ENCODE measurements around the gene ZNRF1. TPM values are rescaled to one million over a fixed set of nuclear protein-coding genes. Genes with fewer than 3 reads are reported as not detected.
A peak's percentile ranks its signal among the peaks of the same experiment; 100 is the strongest.
"Not testable (repeated sequence)": the region's sequence is repeated elsewhere in the genome, so short reads cannot be mapped to it uniquely, and the experiment has no call there.

Gene ZNRF1
- 16.8 and 17.2 TPM in 2 replicates for total RNA-seq (2014; rRNA removed)
- 13.5 TPM for polyA plus RNA-seq (2012)

DNA sequence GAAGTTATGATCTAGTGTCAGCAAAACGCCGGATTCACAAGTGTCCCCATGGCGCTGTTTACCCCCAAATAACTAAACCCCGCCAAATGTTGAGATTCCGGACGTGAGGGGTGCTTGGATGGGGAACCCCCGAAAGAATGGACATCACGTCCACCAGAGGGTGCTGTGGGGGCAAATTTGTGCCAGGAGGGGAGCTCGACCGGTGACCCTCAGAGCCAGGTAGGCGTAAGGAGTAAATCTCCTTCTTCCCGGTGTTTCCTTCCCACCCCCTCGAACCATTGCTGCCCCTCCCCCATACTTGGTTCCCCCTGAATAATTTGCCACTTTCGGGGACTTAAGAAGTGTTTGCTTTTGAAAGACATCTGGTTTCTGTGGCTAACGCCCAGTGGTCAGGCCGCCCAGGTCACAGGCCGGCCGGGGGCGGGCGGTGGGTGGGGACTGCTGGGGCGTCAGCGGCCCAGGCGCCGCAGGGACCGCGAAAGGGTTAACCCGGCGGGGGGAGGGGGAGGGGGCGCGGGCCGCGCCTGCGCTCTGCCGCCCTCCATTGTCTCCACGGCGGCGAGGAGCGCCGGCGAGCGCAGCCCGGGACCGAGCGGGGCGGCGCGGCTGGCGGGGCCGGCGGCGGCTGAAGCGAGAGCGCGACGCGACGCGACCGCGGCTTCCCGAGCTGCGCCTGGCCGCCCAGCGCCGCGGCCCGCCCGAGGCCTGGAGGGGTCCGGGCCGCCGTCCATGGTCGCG lies at the start of gene ZNRF1:
Gene ZNRF1, plus strand, starts transcription at position 544 of the 738 bp plus-strand sequence. CDS start 648 bp downstream, outside the sequence.
- peak; percentile 74 for DNase-seq (ENCODE audit: low read depth)

DNA sequence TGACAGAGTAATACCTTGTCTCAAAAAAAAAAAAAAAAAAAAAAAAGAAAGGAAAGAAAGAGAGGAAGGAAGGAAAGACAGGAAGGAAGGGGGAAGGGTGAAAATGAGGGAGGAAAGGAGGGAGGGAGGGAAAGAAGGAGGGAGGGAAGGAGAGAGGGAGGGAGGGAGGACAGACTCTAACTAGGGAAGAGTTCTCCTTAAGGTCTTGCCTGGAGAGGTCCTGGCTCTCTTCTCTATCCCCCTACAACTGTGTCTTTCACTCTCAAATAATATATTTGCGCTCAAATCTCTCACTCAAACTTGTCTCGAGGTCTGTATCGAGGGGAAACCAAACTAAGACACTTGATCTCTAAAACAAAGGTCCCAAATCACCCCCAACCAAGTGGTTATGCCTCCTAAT lies 49.5 kb upstream of the ZNRF1 start:
- no peak for DNase-seq (ENCODE audit: low read depth)

DNA sequence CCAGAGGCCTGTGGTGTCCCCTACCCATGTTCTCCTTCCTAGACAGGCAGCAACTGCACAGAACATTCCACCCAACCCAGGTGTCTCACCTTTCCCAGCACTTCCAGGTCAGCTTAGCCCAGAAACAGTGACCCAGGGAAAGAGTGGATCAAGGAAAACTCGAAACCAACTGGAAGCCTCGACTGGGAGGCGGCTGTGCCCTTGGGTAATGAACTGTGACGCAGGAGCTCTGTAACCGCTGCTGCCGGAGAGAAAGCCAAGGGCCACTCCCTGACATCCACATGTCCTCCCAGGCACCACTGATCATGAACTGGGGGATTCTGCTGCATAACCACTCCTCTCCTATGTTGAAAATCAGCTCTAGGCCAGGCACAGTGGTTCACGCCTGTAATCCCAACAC lies 48.3 kb upstream of the ZNRF1 start:
- DNase-seq (ENCODE audit: low read depth): no peak

DNA sequence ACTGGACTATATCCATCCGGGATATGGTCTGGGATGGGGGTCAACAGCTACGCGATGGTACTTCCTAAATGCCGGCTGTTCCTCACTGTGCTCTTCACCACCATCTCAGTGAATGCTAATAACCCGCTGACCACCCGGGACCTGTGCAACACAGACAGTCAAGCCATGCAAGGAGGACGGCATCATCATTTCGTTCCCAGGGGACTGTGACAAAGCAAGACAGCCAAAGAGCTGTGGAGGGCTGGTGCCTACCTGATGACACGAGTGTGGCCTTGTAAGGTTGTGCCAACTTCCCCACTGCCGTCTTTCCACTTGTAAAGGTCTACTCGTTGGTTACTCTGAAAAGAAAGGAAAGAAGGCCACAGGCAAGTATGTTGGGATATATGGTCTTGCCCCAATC lies 47.6 kb upstream of the ZNRF1 start:
- no peak for DNase-seq (ENCODE audit: low read depth)

DNA sequence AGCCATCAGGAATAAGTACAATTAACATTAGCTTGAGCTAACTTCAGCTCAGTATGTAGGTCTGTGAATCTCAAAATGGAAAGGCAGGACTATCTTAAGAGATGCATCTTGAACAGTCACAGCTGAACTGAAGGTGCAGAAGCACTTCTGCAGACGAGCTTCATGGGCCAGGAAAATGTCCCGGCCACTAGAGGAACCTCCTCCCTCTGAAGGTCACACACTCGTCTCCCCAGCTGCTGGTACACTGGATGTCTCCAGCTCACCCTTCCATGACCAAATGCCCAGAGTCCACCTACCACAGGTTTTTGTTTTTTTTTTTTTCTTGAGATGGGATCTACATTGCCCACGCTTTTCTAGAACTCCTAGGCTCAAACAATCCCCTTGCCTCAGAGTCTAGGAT lies 47.1 kb upstream of the ZNRF1 start:
- DNase-seq (ENCODE audit: low read depth): no peak

DNA sequence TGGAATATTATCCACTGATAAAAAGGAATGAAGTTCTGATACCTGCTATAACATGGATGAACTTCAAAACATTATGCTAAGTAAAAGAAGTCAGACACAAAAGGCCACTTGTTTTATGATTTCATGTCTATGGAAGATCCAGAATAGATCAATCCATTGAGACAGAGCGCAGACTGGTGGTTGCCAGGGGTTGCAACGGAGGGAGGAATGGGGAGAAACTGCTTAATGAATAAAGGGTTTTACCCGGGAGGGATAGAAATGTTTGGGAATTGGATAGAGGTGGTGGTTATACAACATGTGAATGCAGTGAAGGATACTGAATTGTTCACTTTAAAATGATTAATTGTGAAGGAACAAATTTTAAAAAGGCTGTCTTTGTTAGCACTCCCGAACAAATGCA lies 44.1 kb upstream of the ZNRF1 start:
- no peak for DNase-seq (ENCODE audit: low read depth)

DNA sequence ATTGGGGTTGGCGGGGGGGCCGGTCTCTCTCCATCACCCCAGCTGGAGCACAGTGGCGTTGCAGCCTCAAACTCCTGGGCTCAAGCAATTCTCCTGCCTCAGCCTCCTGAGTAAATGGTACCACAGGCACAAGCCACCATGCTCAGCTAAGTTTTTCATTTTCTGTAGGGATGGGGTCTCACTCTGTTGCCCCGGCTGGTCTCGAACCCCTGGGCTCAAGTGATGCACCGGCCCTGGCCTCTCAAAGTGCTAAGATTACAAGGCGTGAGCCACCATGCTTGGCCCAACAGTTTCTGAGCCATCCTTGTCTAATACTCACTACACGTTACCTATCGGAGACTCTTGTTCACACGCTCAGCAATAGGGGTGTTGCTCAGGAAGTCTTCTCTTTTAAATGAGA lies 25.5 kb upstream of the ZNRF1 start:
- DNase-seq (ENCODE audit: low read depth): no peak

DNA sequence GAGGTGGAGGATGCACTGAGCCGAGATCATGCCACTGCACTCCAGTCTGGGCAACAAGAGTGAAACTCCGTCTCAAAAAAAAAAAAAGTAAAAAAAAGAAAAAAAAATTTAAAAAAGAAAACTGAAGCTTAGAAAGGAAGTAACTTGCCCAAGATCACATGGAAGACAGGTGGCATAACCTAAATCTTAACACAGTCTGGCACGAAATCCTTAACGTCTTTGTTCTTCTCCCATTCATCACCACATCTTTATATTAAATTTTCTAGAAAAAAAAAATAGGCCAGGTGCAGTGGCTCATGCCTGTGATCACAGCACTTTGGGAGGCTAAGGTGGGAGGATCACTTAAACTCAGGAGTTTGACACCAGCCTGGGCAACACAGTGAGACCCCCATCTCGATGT lies 23.2 kb upstream of the ZNRF1 start:
- no peak for DNase-seq (ENCODE audit: low read depth)

DNA sequence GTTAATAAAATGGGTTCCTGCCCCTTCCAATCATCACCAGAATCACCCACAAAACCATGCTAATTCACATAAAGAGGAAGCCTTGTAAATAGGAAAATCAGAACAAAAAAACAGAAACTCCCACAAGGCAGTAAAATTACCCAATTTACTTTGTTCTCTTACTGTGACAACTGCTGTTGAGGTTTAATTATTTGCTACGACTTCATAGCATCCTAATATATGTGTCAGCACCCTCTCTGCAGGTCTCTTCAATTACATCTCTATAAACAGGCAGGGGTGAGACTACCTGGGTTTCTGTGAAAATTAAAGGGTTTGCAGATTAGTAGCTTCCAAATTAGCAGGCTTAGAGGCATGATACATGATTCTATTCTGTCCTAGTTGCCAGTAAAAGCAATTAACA lies 16.6 kb upstream of the ZNRF1 start:
- no peak for DNase-seq (ENCODE audit: low read depth)

DNA sequence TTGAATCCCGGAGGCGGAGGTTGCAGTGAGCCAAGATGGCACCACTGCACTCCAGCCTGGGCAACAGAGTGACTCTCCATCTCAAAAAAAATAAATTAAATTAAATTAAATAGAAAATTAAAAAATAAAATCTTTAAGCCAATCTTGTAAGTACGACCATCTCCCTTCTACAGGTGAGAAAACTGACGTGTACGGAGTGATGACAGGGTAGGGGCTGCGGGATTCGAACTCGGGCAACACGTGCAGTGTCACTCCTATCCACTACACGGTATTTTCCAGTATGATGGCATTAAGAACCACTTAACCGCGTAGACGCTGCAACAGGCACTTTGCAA lies 14.7 kb upstream of the ZNRF1 start:
- DNase-seq (ENCODE audit: low read depth): no peak

DNA sequence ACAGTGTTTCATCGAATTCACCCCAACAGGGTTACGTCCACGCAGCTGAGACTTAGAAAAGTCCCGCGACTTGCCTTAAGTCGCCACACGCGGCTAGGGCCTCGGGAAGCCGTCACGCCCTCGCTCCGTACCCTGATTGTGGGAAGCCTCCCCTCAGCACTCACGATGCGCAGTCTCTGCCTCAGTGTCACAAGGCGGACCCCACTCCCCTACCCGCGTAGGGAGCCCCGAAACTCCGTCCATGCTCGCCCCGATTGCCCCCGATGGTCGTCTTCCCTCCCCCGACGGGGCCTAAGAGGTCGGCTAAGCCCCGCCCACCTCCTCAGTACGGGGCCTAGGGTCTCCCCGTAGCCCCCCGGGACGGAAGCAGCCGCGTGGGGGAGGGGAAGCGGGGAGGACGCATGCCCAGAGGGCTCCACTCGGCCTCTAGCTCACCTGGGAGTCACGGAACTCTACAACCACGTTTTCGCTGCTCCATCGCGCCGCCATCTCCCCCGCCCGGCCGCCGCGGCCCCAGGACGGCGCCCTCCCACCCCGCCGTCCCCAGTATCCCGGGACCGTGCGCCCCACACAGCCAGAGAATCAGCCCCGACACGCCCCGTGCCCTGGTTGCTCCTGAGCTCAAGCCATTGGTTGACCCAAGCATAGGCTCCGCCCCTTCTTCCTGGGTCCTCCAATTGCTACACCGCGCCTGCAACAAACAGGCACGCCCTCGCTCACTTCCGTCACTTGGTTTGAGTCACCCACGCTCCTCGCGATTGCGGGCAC lies 14.1 kb upstream of the ZNRF1 start, which contains the start of gene WDR59:
Gene WDR59, minus strand, starts transcription at position 595 of the 768 bp plus-strand sequence. Its CDS starts 106 bp downstream, at position 489.
- peak; percentile 98 for DNase-seq (ENCODE audit: low read depth)

DNA sequence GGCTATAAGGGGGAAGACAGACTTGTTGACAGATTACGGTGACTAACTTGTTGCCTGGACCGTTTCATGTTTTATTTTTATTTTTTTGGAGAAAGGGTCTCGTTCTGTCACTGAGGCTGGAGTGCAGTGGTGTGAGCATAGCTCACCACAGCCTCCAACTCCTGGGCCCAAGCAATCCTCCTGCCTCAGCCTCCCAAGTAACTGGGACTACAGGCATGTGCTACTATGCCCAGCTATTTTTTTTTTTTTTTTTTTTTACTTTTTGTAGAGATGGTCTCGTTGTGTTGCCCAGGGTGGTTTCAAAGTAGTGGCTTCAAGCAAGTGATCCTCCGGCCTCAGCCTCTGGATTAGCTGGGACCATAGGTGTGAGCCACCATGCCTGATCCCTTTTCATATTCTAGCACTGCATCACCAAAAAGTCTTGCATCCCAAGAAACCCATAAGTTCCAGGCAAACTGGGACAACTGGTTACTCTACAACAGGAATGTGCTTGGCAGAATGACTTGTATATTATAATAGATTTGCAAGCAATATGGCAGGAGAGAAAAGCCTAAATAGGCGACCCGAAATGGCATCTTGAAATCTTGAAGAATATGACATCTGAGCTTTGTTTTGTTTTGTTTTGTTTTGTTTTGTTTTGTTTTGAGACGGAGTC lies 11.7 kb upstream of the ZNRF1 start:
- no peak for DNase-seq (ENCODE audit: low read depth)

DNA sequence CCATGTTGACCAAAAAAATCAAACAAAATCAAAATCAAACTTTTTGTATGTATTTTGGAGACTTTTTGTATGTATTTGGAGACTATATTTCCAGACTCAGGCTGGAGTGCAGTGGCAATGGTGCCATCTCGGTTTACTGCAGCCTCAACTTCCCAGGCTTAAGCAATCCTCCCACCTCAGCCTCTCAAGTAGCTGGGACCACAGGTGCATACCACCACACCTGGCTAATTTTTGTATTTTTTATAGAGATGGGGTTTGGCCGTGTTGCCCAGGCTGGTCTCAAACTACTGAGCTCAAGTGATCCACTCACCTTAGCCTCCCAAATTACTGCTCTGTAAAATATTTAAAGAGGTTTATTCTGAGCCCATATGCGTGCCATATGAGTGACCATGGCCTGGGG lies 9.0 kb upstream of the ZNRF1 start:
- not testable (repeated sequence) for DNase-seq (ENCODE audit: low read depth)

DNA sequence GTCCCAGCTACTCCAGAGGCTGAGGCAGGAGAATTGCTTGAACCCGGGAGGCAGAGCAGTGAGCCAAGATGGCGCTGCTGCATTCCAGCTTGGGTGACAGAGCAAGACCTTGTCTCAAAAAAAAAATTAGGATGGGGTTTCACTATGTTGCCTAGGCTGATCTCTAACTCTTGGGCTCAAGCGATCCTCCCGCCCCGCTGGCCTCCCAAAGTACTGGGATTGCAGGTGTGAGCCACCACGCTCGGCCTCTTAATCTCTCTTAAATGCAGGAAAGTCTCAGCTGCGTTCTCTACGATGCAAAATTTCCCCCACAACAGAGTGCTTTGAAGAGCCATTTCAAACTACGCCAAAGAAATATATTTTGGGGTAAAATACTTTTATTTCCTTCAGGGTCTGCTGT lies 8.0 kb upstream of the ZNRF1 start:
- DNase-seq (ENCODE audit: low read depth): no peak

DNA sequence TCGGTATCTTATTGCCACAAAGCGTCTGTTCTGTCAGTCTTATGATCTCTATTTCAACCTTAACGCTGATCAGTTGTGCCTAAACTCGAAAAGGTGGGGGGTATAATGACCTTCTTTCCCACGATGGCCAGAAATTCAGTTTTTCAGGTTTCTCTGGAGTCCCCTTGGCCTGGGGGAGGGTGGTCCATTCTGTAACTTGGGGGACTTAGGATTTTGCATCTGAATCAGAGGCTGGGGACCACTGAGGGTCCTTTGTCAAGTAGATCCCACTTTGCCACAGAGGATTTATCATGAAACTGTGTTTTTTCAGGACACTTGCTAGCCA lies 7.6 kb upstream of the ZNRF1 start:
- no peak for DNase-seq (ENCODE audit: low read depth)

DNA sequence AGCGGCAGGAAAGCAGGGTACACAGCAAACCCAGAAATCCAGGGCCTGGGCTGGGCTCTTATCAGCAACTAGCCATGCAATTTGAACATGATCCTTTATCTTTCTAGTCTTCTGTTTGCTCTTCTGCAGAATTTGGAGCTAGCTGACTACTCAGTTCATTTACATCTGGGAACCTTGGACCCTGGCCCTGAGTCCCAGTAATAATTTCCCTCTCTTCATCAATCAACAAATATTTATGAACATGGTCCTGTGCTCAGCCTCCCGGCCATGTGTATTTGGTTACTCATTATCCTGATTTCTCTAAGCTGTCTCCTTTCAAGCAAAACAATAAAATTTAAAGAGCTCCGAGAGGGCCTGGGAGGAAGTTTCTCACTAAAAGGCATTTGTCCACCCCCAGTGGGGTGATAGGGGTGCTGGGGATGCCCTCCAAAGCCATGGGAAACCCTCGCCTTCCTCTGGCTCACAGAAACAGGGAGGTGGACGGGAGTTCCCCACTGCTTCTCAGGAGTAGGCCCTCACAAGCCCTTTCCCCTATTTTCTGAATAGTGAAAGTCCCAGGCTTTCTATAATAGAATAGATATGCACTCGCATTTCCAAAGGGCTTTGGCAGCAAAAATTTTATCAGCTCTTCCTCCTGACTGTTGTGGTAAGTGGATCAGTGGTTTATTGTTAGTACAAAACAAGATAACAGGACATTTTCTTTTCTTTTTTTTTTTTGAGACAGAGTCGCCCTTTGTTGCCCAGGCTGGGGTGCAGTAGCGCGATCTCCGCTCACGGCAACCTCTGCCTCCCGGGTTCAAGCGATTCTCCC lies 7.0 kb upstream of the ZNRF1 start:
- no peak for DNase-seq (ENCODE audit: low read depth)

DNA sequence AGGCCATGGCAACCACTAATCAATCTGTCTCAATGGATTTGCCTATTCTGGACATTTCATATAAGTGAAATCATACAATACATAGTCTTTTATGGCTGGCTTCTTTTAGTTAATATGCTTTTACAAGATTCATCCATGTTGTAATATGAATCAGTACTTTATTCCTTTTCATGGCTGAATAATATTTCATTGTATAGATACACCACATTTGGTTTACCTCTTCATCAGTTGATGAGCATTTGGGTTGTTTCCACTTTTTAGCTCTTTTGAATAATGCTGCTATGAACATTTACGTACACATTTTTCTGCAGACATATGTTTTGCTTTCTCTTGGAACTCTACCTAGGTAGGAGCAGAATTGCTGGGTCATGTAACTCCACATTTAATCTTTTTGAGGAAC lies 2.8 kb upstream of the ZNRF1 start:
- DNase-seq (ENCODE audit: low read depth): no peak

DNA sequence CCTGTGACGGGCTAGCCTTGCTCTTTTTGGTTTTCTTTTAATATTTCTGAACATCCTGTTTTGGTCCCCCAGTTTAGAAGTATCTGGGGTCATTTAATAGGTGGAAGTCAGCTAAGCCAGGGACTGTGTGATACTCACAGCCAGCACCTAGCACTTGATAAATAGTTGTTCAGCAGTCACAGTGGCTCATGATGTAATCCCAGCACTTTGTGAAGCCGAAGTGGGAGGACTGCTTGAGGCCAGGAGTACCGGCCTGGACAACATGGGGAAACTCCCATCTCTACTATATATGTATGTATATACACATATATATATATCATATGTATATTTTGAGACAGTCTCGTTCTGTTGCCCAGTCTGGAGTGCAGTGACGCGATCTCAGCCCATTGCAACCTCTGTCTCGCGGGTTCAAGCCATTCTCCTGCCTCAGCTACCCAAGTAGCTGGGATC lies 1.8 kb upstream of the ZNRF1 start:
- DNase-seq (ENCODE audit: low read depth): no peak

DNA sequence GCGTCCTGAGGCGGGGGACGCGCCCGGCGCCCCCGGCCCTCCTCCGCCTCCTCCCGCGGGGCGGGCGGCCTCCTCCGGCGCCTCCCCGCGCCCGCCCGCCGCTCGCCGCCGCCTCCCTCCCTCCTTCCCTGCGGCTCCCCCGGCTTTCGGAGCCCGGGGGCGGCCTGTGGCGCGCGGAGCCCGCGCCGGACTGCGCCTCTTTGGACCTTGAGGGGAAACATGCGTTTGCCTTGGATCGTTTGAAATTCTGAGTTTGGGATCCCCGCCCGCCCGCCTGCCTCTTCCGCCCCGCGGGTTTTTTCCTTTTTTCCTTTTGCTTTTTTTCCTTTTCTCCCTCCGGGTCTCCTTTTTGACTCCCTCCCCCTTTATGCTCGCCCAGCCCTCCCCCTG lies 390 bp downstream of the ZNRF1 start:
- DNase-seq (ENCODE audit: low read depth): peak; percentile 21

DNA sequence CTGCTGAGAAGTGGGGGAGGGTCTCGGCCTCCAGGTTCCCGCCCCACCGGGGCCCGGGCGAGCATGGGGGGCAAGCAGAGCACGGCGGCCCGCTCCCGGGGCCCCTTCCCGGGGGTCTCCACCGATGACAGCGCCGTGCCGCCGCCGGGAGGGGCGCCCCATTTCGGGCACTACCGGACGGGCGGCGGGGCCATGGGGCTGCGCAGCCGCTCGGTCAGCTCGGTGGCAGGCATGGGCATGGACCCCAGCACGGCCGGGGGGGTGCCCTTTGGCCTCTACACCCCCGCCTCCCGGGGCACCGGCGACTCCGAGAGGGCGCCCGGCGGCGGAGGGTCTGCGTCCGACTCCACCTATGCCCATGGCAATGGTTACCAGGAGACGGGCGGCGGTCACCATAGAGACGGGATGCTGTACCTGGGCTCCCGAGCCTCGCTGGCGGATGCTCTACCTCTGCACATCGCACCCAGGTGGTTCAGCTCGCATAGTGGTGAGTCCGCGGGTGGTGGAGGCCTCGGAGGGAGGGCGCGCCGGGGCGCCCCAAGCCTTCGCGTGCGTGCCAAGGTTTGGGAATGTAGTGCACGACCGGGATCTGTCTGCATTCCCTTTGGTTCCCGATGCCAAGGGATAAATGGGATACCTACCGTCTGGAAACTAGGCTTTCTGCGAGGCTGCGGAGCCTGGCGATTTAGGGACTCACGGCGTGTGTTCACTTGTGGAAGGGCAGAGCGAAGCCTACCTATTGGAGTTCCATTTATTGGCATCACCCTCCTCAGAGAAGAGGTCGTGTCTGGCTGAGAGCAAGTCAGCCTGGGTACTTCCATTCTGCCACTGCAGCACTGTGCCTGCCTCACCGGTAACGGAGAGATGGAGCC lies 1.0 kb downstream of the ZNRF1 start:
- DNase-seq (ENCODE audit: low read depth): peak; percentile 15

Data from LHCN-M2 (cell line).